HUES6 (cell line): Measurements from ENCODE around the gene ZBTB21.

Source experiments
- H3K27ac ChIP-seq: 2 replicates; pipeline ENCODE4 v1.7.0; 2013; ENCODE audit warnings: low read depth, mild to moderate bottlenecking, low read length, inconsistent platforms
- H3K27me3 ChIP-seq: 2 replicates; pipeline ENCODE4 v1.6.1; 2013; ENCODE audit warnings: low read length; ENCODE audit not compliant: control insufficient read depth, insufficient read depth
- H3K36me3 ChIP-seq: 2 replicates; pipeline ENCODE4 v1.6.1; 2013; ENCODE audit warnings: low read length; ENCODE audit not compliant: control insufficient read depth, insufficient read depth
- H3K4me1 ChIP-seq: 2 replicates; pipeline ENCODE4 v1.6.1; 2013; ENCODE audit warnings: low read length; ENCODE audit not compliant: control insufficient read depth, insufficient read depth
- H3K4me3 ChIP-seq: 2 replicates; pipeline ENCODE4 v1.5.1; 2013; ENCODE audit warnings: low read depth, low read length
- H3K9ac ChIP-seq: one replicate; pipeline ENCODE4 v1.6.1; 2013; ENCODE audit warnings: mild to moderate bottlenecking, low read length
- H3K9me3 ChIP-seq: 2 replicates; pipeline ENCODE4 v1.6.1; 2013; ENCODE audit warnings: low read depth, low read length; ENCODE audit not compliant: control insufficient read depth, insufficient read depth

ZBTB21 gene

DNA sequence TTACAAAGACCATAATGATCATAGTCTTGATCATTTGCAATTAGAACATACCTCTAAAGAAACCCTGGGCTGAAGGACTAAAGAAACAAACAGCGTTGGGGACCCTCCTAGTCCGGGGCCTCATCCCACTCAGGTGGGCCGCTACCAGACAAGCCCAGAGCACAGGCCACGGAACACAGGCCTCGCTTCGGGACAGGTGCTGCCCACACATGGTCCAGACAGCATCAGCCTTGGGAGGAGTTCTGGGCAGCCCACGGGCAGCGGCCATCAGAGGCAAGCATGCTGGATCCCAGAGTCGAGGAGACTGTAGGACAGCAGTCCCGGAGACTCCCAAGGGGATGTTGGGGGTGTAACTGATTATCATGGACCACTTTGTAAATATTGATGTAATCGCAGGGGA lies 61.3 kb downstream of the ZBTB21 start:
- Histone ChIP-seq H3K27me3 (peaks cover 27% of the 10 kb centered on the region), H3K9me3 (no peaks in the 10 kb centered on the region), H3K9ac (no peak overlapping the region)

DNA sequence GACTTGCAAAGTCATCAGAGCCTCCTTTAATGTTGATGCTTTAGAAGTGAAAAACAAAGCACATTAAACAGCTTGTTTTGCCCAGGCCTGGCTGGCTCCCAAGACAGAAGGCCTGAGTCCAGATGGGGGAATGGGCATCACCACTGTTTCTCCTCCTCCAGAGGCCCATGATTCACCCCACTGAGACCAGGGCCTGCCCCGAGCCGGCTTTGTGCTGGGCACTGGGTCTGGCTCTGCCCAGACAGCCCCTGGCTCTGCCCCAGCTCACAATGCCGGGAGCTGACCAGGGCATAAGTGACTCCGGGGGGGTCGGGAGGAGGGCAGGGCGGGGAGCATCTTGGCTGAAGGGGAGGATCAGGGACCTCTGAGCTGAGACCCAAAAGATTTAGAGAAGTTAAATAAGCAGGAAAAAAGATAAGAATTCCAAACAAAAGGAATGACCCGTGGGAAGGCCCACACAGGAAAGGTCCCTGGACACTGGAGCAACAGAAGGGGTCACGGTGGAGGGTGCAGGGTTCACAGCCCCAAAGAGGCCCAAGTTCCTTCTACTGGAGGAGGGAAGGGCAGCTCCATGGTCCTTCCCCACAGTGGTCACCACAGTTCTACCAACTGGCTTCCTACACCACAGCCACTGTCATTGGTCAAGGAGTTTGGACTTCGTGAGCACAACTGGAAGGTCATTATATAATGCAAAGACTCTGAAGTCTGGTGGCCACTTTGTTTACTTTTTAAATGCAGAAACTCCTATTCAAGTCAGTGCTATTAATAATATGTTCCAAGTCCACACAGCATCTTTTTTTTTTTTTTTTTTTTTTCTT lies 61.9 kb downstream of the ZBTB21 start:
- no peaks in the 10 kb centered on the region for H3K36me3 ChIP-seq
- H3K27me3 ChIP-seq: peaks cover 25% of the 10 kb centered on the region
- peaks cover 27% of the 10 kb centered on the region for H3K4me1 ChIP-seq
- H3K27ac ChIP-seq: no peak overlapping the region
- H3K4me3 ChIP-seq: no peak overlapping the region
- H3K9me3 ChIP-seq: no peaks in the 10 kb centered on the region
- H3K9ac ChIP-seq: no peak overlapping the region

More for the DNA sequence above, 61.3 kb downstream of the ZBTB21 start:
- no peak overlapping the region for H3K27ac ChIP-seq
- H3K4me1 ChIP-seq: peaks cover 27% of the 10 kb centered on the region
- H3K36me3 ChIP-seq: no peaks in the 10 kb centered on the region
- no peak overlapping the region for H3K4me3 ChIP-seq

DNA sequence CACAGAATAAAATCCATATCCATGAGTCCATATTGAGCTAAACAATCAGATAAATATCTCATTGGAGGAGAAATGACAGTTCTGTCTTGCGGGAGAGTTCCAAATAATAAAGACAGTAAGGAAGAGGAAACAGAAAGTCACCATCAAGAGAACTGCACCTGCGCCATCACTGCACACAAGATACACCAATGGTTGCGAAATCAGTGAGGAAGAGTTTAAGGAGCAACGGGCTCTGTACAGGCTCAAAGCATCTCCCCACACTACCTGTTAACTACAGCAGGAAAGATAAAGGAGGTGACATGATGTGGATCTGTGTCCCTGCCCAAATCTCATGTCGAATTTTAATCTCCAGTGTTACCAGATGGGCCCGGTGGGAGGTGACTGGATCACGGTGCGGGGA lies 64.2 kb downstream of the ZBTB21 start:
- peaks cover 9% of the 10 kb centered on the region for H3K4me1 ChIP-seq
- no peak overlapping the region for H3K9ac ChIP-seq
- H3K27me3 ChIP-seq: peaks cover 2% of the 10 kb centered on the region; the same call in 1 of the 2 replicates
- no peaks in the 10 kb centered on the region for H3K9me3 ChIP-seq
- no peak overlapping the region for H3K27ac ChIP-seq
- H3K36me3 ChIP-seq: no peaks in the 10 kb centered on the region
- no peak overlapping the region for H3K4me3 ChIP-seq

DNA sequence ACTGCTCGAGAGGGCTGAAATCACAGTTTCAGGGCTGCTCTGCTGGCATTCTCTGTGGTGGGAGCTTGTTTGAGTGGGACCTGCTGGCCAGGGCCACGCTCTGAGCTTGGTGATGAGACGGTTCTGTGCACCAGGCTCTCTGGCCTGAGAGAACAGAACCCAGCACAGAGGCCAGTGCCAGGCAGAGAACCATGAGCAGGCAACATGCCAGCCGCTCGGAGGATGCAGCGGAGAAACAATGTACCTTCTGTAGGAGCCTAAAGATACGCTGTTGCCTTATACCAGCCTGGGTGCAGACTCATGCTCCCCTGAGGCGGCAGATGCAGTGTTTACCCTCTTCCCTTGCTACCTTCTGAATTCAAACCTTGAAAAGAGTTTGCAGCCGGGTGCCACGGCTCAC lies 66.3 kb downstream of the ZBTB21 start:
- no peak overlapping the region for H3K9ac ChIP-seq
- no peaks in the 10 kb centered on the region for H3K36me3 ChIP-seq
- H3K4me3 ChIP-seq: no peak overlapping the region
- H3K27ac ChIP-seq: no peak overlapping the region
- no peaks in the 10 kb centered on the region for H3K27me3 ChIP-seq
- no peaks in the 10 kb centered on the region for H3K4me1 ChIP-seq
- no peaks in the 10 kb centered on the region for H3K9me3 ChIP-seq

DNA sequence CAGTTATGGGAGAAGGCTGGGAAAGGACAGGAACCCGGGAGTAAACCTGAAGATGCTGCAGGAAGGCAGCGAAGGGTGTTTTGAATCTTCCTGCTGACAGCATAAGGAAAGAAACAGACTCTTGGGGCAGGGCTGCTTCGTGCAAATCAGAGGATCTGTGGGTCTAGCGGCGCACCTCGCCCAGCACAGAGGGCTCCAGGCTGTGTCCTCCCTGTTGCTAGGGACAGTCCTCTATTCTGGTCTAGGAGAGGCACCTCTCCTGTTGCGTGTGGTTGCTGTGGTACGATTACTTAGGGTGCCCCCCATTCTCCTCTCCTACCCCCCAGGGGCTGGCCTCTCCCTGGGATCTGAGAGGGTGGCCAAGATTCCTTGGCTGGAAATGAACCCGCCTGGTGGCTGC lies 67.7 kb downstream of the ZBTB21 start:
- H3K9ac ChIP-seq: no peak overlapping the region
- H3K27ac ChIP-seq: no peak overlapping the region
- H3K9me3 ChIP-seq: no peaks in the 10 kb centered on the region
- H3K27me3 ChIP-seq: no peaks in the 10 kb centered on the region
- no peaks in the 10 kb centered on the region for H3K36me3 ChIP-seq
- no peaks in the 10 kb centered on the region for H3K4me1 ChIP-seq
- no peak overlapping the region for H3K4me3 ChIP-seq

DNA sequence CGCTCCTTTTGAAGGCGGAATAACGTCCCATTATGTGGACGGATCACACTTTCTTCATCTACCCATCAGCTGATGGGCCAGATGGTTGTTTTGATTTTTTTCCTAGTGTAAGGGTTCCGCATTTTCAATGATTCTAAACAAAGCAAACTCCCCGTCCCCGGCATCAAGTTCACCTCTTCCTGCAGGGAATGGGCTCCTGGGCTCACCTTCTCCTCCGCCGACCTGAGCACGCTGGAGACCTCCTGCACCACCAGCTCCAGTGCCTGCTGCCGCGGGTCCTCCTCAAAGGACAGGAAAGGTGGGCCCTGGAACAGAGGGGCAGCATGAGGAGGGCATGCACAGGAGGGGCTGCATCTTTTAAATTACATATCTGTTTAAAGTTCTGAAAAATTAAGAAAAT lies 68.2 kb downstream of the ZBTB21 start:
- H3K36me3 ChIP-seq: no peaks in the 10 kb centered on the region
- H3K27ac ChIP-seq: no peak overlapping the region

DNA sequence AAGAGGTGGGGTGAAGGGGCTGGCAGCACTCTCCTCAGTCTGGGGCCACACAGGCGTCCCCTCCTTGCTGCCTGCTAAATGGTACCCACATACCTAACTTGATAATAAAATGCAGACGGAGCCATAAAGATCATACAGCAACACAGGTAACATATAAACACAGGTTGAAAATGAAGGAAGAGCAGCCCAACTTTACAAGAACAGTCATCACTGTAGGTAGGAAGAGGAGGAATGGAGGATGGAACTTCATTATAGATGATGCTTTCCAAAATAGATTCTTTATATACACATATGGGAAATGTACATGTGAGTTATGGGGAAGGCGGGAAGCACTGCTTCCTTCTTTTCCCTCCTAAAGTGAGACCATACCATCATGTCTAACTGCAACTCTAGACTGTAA lies 69.7 kb downstream of the ZBTB21 start:
- no peaks in the 10 kb centered on the region for H3K9me3 ChIP-seq
- no peaks in the 10 kb centered on the region for H3K4me1 ChIP-seq
- no peaks in the 10 kb centered on the region for H3K27me3 ChIP-seq
- no peak overlapping the region for H3K4me3 ChIP-seq
- H3K36me3 ChIP-seq: no peaks in the 10 kb centered on the region
- H3K9ac ChIP-seq: no peak overlapping the region
- no peak overlapping the region for H3K27ac ChIP-seq

More for the DNA sequence above, 68.2 kb downstream of the ZBTB21 start:
- no peaks in the 10 kb centered on the region for H3K9me3 ChIP-seq
- no peaks in the 10 kb centered on the region for H3K4me1 ChIP-seq
- H3K27me3 ChIP-seq: no peaks in the 10 kb centered on the region
- no peak overlapping the region for H3K9ac ChIP-seq
- no peak overlapping the region for H3K4me3 ChIP-seq

DNA sequence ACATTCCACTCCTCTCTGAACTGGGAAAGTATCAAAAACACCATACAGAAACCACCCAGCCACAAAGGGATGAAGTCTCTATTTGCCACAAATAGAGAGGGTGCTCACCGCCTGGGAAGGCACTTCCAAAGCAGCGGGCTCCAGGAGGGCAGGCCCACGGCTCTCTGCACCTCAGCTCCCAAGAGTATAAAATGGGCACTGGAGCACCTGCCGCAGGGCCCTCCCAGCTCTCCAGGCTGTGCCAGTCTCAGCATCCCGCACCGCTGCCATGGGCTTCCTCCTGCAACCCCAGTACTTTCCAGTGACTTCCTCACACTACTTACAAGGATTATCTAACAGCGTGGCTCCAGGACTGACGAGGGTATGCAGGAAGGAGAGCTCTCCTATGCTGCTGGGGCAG lies 70.8 kb downstream of the ZBTB21 start:
- H3K4me1 ChIP-seq: no peaks in the 10 kb centered on the region
- no peaks in the 10 kb centered on the region for H3K9me3 ChIP-seq
- no peak overlapping the region for H3K4me3 ChIP-seq
- no peaks in the 10 kb centered on the region for H3K36me3 ChIP-seq
- no peaks in the 10 kb centered on the region for H3K27me3 ChIP-seq
- H3K27ac ChIP-seq: no peak overlapping the region
- H3K9ac ChIP-seq: no peak overlapping the region
